KMS-11 (cell line): ENCODE results near the gene FOXI3.

Experiments used
- H2AFZ ChIP-seq: fragments of 200-600 bp; sonication (generic); 2 replicates; pipeline ENCODE4 v1.6.1; 2016; ENCODE audit warnings: antibody characterized with exemption, mixed run types, low read depth
- H3K27ac ChIP-seq: fragments of 200-600 bp; sonication (generic); 2 replicates; pipeline ENCODE4 v1.6.1; 2016; ENCODE audit warnings: mild to moderate bottlenecking, mixed run types
- H3K27me3 ChIP-seq: fragments of 200-600 bp; sonication (generic); 2 replicates; pipeline ENCODE4 v1.6.1; 2017; ENCODE audit warnings: mild to moderate bottlenecking, low read depth, mixed run types, moderate library complexity; ENCODE audit not compliant: insufficient read depth
- H3K36me3 ChIP-seq: fragments of 200-600 bp; sonication (generic); 2 replicates; pipeline ENCODE4 v1.6.1; 2017; ENCODE audit warnings: mild to moderate bottlenecking, mixed run types; ENCODE audit not compliant: insufficient read depth
- H3K4me1 ChIP-seq: fragments of 200-600 bp; sonication (generic); 2 replicates; pipeline ENCODE4 v1.6.1; 2016; ENCODE audit warnings: mild to moderate bottlenecking, low read depth, mixed run types; ENCODE audit not compliant: poor library complexity, severe bottlenecking
- H3K4me2 ChIP-seq: fragments of 200-600 bp; sonication (generic); 2 replicates; pipeline ENCODE4 v1.7.0; 2016; ENCODE audit warnings: mild to moderate bottlenecking, mixed run types
- H3K4me3 ChIP-seq: fragments of 200-600 bp; sonication (generic); IDR thresholded peaks from 2 replicates; pipeline ENCODE4 v1.6.1; 2017; ENCODE audit warnings: low read depth, low read length, mixed read lengths; ENCODE audit not compliant: insufficient read depth
- H3K79me2 ChIP-seq: fragments of 200-600 bp; sonication (generic); 2 replicates; pipeline ENCODE4 v1.6.1; 2016; ENCODE audit warnings: low read depth, mixed run types; ENCODE audit not compliant: insufficient read depth
- H3K9ac ChIP-seq: fragments of 200-600 bp; sonication (generic); 2 replicates; pipeline ENCODE4 v1.6.1; 2016; ENCODE audit warnings: mild to moderate bottlenecking, mixed run types
- H4K20me1 ChIP-seq: fragments of 200-600 bp; sonication (generic); 2 replicates; pipeline ENCODE4 v1.6.1; 2016; ENCODE audit warnings: mild to moderate bottlenecking, mixed run types; ENCODE audit not compliant: insufficient read depth
- TF ChIP-seq, protein P1 (sequence below): fragments of 200-600 bp; sonication (generic); conservative IDR thresholded peaks from 2 replicates; pipeline ENCODE4 v1.6.1; 2017; ENCODE audit warnings: low read depth, mild to moderate bottlenecking, antibody characterized with exemption, low read length, moderate library complexity, mixed read lengths

Gene FOXI3

GRCh38 chr2:88452565-88452905 is at the start of gene FOXI3:
FOXI3 (minus strand) TSS chr2:88452693; CDS start chr2:88452535, 158 bp downstream.
- Histone ChIP-seq H3K4me1 (peaks cover 9% of the 10 kb centered on the region), H2AFZ (peak within 1 kb of the TSS; percentile 64; the same call in 1 of the 2 replicates), H3K27ac (no peak within 1 kb of the TSS), H3K4me2 (peak within 1 kb of the TSS; percentile 56), H3K4me3 (peak within 1 kb of the TSS; percentile 58), H3K27me3 (peaks cover 8% of the 10 kb centered on the region), H4K20me1 (no peaks in the 10 kb centered on the region), H3K9ac (no peak within 1 kb of the TSS; the same call in 1 of the 2 replicates), H3K79me2 (no peaks in the 10 kb centered on the region), H3K36me3 (no peaks in the 10 kb centered on the region)
- TF ChIP-seq, protein P1, sequence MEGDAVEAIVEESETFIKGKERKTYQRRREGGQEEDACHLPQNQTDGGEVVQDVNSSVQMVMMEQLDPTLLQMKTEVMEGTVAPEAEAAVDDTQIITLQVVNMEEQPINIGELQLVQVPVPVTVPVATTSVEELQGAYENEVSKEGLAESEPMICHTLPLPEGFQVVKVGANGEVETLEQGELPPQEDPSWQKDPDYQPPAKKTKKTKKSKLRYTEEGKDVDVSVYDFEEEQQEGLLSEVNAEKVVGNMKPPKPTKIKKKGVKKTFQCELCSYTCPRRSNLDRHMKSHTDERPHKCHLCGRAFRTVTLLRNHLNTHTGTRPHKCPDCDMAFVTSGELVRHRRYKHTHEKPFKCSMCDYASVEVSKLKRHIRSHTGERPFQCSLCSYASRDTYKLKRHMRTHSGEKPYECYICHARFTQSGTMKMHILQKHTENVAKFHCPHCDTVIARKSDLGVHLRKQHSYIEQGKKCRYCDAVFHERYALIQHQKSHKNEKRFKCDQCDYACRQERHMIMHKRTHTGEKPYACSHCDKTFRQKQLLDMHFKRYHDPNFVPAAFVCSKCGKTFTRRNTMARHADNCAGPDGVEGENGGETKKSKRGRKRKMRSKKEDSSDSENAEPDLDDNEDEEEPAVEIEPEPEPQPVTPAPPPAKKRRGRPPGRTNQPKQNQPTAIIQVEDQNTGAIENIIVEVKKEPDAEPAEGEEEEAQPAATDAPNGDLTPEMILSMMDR = no peak

GRCh38 chr2:88500691-88501090 is 48.2 kb upstream of the FOXI3 start:
- Histone ChIP-seq H3K4me3 (no peak overlapping the region), H3K4me1 (no peaks in the 10 kb centered on the region), H3K36me3 (no peaks in the 10 kb centered on the region), H4K20me1 (no peaks in the 10 kb centered on the region), H3K79me2 (no peaks in the 10 kb centered on the region), H3K27me3 (no peaks in the 10 kb centered on the region), H2AFZ (no peak overlapping the region), H3K9ac (no peak overlapping the region), H3K27ac (no peak overlapping the region), H3K4me2 (no peak overlapping the region)
- TF ChIP-seq, protein P1 = no peak

GRCh38 chr2:88499204-88499603 is 46.7 kb upstream of the FOXI3 start:
- Histone ChIP-seq H3K27ac (no peak overlapping the region), H4K20me1 (no peaks in the 10 kb centered on the region), H3K36me3 (no peaks in the 10 kb centered on the region), H3K79me2 (no peaks in the 10 kb centered on the region), H3K27me3 (no peaks in the 10 kb centered on the region), H3K4me3 (no peak overlapping the region), H2AFZ (no peak overlapping the region), H3K4me2 (no peak overlapping the region), H3K4me1 (no peaks in the 10 kb centered on the region), H3K9ac (no peak overlapping the region)
- TF ChIP-seq, protein P1 = no peak

DNA sequence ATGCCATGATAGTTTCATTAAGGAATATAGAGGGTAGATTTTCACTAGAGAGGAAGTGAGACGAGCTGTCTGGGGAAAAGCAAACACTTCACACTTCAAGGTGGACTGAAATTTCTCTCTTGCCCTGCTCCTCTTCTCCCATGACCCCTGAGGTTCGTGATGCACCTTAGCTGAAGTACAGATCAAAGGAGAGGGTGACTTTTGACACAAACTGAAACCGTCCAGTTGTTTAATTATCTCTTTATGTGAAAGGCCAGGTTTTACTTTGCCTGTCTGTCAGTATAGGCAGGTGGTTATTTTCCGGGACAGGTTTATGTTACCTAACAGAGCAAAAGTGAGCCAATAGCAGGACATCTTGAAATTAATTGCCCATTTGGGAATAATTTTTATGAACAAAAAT is 41.0 kb upstream of the FOXI3 start:
- Histone ChIP-seq H3K9ac (no peak overlapping the region), H2AFZ (no peak overlapping the region), H3K27ac (no peak overlapping the region), H3K4me3 (no peak overlapping the region), H3K79me2 (no peaks in the 10 kb centered on the region), H4K20me1 (no peaks in the 10 kb centered on the region), H3K27me3 (no peaks in the 10 kb centered on the region), H3K4me1 (no peaks in the 10 kb centered on the region), H3K36me3 (no peaks in the 10 kb centered on the region), H3K4me2 (no peak overlapping the region)
- TF ChIP-seq, protein P1 = no peak
